AG20443 (cell line): Measurements from ENCODE around the gene PHLDB1.

Source experiments
- DNase-seq: peaks from one replicate; pipeline ENCODE4 v3.0.0; 2012; ENCODE audit warnings: low spot score, mixed read lengths

Gene PHLDB1

GRCh38 chr11:118639899-118640298, 32.5 kb downstream of the PHLDB1 start:
- no peak for DNase-seq

- no peak for DNase-seq
Observed at GRCh38 chr11:118640332-118641154, 33.1 kb downstream of the PHLDB1 start.

- no peak for DNase-seq
Observed at GRCh38 chr11:118641397-118642019, 34.1 kb downstream of the PHLDB1 start.

- DNase-seq = no peak
Observed at GRCh38 chr11:118643142-118643994, 36.0 kb downstream of the PHLDB1 start.

GRCh38 chr11:118643995-118644345, 36.6 kb downstream of the PHLDB1 start:
- no peak for DNase-seq

- DNase-seq = no peak
Observed at GRCh38 chr11:118644496-118644895, 37.1 kb downstream of the PHLDB1 start.

GRCh38 chr11:118645066-118645715, 37.8 kb downstream of the PHLDB1 start:
- no peak for DNase-seq

- DNase-seq = no peak
Observed at GRCh38 chr11:118646393-118646792, 39.0 kb downstream of the PHLDB1 start.

GRCh38 chr11:118648291-118648690, 40.9 kb downstream of the PHLDB1 start:
- DNase-seq = no peak

GRCh38 chr11:118649941-118650340, 42.5 kb downstream of the PHLDB1 start:
- no peak for DNase-seq

- no peak for DNase-seq
Observed at GRCh38 chr11:118650366-118650765, 43.0 kb downstream of the PHLDB1 start.

GRCh38 chr11:118651820-118652219, 44.4 kb downstream of the PHLDB1 start:
- no peak for DNase-seq

GRCh38 chr11:118652681-118653181, 45.3 kb downstream of the PHLDB1 start:
- no peak for DNase-seq

GRCh38 chr11:118653684-118654390, 46.4 kb downstream of the PHLDB1 start:
- DNase-seq = no peak

- DNase-seq = no peak
Observed at GRCh38 chr11:118655486-118656190, 48.2 kb downstream of the PHLDB1 start.

- no peak for DNase-seq
Observed at GRCh38 chr11:118656563-118657165, 49.2 kb downstream of the PHLDB1 start.

- DNase-seq = no peak
Observed at GRCh38 chr11:118657238-118657637, 49.8 kb downstream of the PHLDB1 start.

GRCh38 chr11:118657709-118658428, 50.5 kb downstream of the PHLDB1 start:
- no peak for DNase-seq

GRCh38 chr11:118658429-118659313, 51.3 kb downstream of the PHLDB1 start:
- DNase-seq = no peak
